Dermis lymphatic vessel endothelial cell (primary cell): Measurements from ENCODE around the gene APMAP. TPM values are rescaled to one million over a fixed set of nuclear protein-coding genes. Genes with fewer than 3 reads are reported as not detected.

Experiments
- total RNA-seq: library from RNA; depleted of rRNA; stranded (reverse); fragments of >200 nt; gene quantifications from 2 replicates; pipeline ENCODE4 v1.2.1, GENCODE V29; 2014

APMAP gene, protein sequence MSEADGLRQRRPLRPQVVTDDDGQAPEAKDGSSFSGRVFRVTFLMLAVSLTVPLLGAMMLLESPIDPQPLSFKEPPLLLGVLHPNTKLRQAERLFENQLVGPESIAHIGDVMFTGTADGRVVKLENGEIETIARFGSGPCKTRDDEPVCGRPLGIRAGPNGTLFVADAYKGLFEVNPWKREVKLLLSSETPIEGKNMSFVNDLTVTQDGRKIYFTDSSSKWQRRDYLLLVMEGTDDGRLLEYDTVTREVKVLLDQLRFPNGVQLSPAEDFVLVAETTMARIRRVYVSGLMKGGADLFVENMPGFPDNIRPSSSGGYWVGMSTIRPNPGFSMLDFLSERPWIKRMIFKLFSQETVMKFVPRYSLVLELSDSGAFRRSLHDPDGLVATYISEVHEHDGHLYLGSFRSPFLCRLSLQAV
- total RNA-seq: 70.7 and 72.9 TPM in 2 replicates

GRCh38 chr20:24992487-24993205 is at the start of gene APMAP:
APMAP (minus strand) TSS chr20:24992751; CDS start chr20:24992688, 63 bp downstream.

GRCh38 chr20:24948939-24949679 is 43.4 kb downstream of the APMAP start, which contains the start of gene CST7:
CST7 (plus strand) TSS chr20:24949269; CDS start chr20:24949506, 237 bp downstream.

Other genes starting within 250 kb of the APMAP start
- gene CST7, start 43.5 kb downstream of the APMAP start, total RNA-seq: not detected in 2 replicates
- 8.5 and 9.8 TPM in 2 replicates for gene ACSS1, start 65.4 kb upstream of the APMAP start, total RNA-seq
- gene VSX1, start 89.4 kb upstream of the APMAP start, total RNA-seq: not detected in 2 replicates
- 33.9 and 35.0 TPM in 2 replicates for gene ENTPD6, start 203.0 kb upstream of the APMAP start, total RNA-seq